ENCODE results near the gene PPP2R5E. TPM values are rescaled to one million over a fixed set of nuclear protein-coding genes. Genes with fewer than 3 reads are reported as not detected.

PPP2R5E gene
- total RNA-seq, 1 experiment from 2014 or later, result 45.0 TPM

DNA sequence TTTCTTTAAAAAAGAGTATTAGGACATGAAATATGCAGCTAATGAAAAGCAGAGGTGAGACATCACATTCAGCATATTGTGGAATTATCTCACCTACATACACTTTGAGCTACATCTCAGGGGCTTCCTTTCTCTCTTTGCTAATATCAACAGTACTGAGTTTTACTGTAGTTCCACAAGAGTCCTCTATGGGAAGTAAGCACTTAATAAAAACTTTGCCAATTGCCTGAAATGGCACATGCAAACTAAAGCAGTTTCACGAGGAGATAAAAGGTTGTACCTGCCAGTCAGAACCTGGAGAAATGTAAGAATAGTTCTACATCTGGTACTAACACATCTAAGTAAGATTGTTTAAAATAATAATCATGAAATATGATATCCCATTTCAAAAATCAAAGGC, 150.9 kb downstream of the PPP2R5E start:
- intact Hi-C loops (cut with micrococcal nuclease), result no loop called here
- no peaks in the 10 kb centered on the region for H3K9me2 ChIP-seq (ENCODE audit: insufficient read depth)
- H3K4me1 ChIP-seq (ENCODE audit: control insufficient read depth in 1 of 2, insufficient read depth in 2 of 2, low read length in 2 of 2), result peaks cover 9 to 11% of the 10 kb centered on the region in 2 experiments
- H3K9me3 ChIP-seq (ENCODE audit: control insufficient read depth in 1 of 2, insufficient read depth in 1 of 2, low read depth in 1 of 2, low read length in 2 of 2), result no peaks in the 10 kb centered on the region
- no peak overlapping the region for H3K4me3 ChIP-seq (replicated peaks in 1 of 2; ENCODE audit: low read depth in 1 of 2, low read length in 2 of 2)
- peaks cover 3 to 5% of the 10 kb centered on the region in 2 experiments; a peak in 2 of 4 replicates for H3K36me3 ChIP-seq (ENCODE audit: control insufficient read depth in 1 of 2, insufficient read depth in 2 of 2, low read length in 2 of 2)
- TF ChIP-seq POLR2AphosphoS5 (IDR thresholded peaks at IDR 0.05; ENCODE audit: low read depth, low read length) (no peak), EZH2 (IDR thresholded peaks at IDR 0.05) (no peak), POLR2A (IDR thresholded peaks at IDR 0.05; ENCODE audit: borderline replicate concordance, extremely low read depth, insufficient read depth, insufficient read length) (no peak), ZFX (IDR thresholded peaks at IDR 0.05) (no peak), EZH2phosphoT487 (IDR thresholded peaks at IDR 0.05; ENCODE audit: borderline replicate concordance) (no peak), CBX3 (IDR thresholded peaks at IDR 0.05; ENCODE audit: low read depth) (no peak), YY1 (IDR thresholded peaks at IDR 0.05; ENCODE audit: extremely low read depth, insufficient replicate concordance, low read depth, low read length) (no peak), JUND (IDR thresholded peaks at IDR 0.05) (no peak), FOSL1 (IDR thresholded peaks at IDR 0.05; ENCODE audit: low read depth) (no peak), ELF1 (IDR thresholded peaks at IDR 0.05; ENCODE audit: borderline replicate concordance, low read depth) (no peak), CEBPB (IDR thresholded peaks at IDR 0.05; ENCODE audit: low read depth) (no peak), ZNF274 (IDR thresholded peaks at IDR 0.05; ENCODE audit: low read depth, low read length) (no peak)
- TF ChIP-seq, protein P1, sequence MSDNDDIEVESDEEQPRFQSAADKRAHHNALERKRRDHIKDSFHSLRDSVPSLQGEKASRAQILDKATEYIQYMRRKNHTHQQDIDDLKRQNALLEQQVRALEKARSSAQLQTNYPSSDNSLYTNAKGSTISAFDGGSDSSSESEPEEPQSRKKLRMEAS (IDR thresholded peaks at IDR 0.05), result no peak
- TF ChIP-seq, protein P2, sequence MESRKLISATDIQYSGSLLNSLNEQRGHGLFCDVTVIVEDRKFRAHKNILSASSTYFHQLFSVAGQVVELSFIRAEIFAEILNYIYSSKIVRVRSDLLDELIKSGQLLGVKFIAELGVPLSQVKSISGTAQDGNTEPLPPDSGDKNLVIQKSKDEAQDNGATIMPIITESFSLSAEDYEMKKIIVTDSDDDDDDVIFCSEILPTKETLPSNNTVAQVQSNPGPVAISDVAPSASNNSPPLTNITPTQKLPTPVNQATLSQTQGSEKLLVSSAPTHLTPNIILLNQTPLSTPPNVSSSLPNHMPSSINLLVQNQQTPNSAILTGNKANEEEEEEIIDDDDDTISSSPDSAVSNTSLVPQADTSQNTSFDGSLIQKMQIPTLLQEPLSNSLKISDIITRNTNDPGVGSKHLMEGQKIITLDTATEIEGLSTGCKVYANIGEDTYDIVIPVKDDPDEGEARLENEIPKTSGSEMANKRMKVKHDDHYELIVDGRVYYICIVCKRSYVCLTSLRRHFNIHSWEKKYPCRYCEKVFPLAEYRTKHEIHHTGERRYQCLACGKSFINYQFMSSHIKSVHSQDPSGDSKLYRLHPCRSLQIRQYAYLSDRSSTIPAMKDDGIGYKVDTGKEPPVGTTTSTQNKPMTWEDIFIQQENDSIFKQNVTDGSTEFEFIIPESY (IDR thresholded peaks at IDR 0.05; ENCODE audit: extremely low read depth, insufficient replicate concordance, low read length), result no peak
- POLR2A ChIA-PET, result no interaction called here
- no peak overlapping the region for H3K27ac ChIP-seq (ENCODE audit: low read depth, low read length)
- no TSS peak for BruUV-seq (replicated peaks)
- H3K79me2 ChIP-seq (ENCODE audit: insufficient read depth, low read length), result no peaks in the 10 kb centered on the region
- ATAC-seq (no peak), DNase-seq (ENCODE audit: low read depth, low spot score) (no peak)
- H3K27me3 ChIP-seq (ENCODE audit: insufficient read depth, low read length), result no peaks in the 10 kb centered on the region
- H3K4me2 ChIP-seq (ENCODE audit: low read length), result no peak overlapping the region
- no peak overlapping the region for H2AFZ ChIP-seq (ENCODE audit: low read depth, low read length, poor library complexity, severe bottlenecking)
- RAD21 ChIA-PET (ENCODE audit: low non-redundant PET in 1 of 2, low total read pairs in 2 of 2, uncharacterized antibody in 2 of 2, unreplicated experiment in 2 of 2), result no interaction called here
- no peak overlapping the region for H3K9ac ChIP-seq (ENCODE audit: low read length)
- H4K20me1 ChIP-seq (ENCODE audit: insufficient read depth), result no peaks in the 10 kb centered on the region
- CTCF ChIA-PET, result no interaction called here
